ENCODE data around the gene NUTF2.
"Not testable (repeated sequence)": the region's sequence is repeated elsewhere in the genome, so short reads cannot be mapped to it uniquely, and the experiment has no call there.

The NUTF2 gene

DNA sequence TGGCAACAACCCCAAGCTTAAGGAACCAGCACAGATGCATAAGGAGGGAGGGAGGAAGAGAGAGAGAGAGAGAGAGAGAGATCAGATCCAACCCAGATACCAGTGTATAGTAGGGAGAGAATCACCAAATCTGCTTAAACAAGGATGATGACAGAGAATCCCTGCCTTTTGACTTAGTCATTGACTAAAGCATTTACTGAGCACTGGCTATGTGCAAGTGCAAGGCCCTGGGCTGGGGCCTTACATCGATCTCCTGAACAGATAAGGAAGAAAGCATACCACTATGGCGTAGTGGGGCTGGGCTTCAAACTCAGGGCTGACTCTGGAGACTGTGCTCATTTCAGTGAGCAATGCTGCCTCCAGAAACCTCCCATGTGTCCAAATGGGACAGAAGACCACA is 24.2 kb upstream of the NUTF2 start:
- Mint-ChIP-seq H3K4me3 (no peak overlapping the region), H3K4me1 (no peaks in the 10 kb centered on the region), H3K36me3 (peaks cover 8 to 16% of the 10 kb centered on the region in 2 donors), H3K27ac (no peak overlapping the region), H3K9me3 (no peaks in the 10 kb centered on the region), H3K27me3 (no peaks in the 10 kb centered on the region)
- DNase-seq (no peak), ATAC-seq (replicated peaks) (no peak)

DNA sequence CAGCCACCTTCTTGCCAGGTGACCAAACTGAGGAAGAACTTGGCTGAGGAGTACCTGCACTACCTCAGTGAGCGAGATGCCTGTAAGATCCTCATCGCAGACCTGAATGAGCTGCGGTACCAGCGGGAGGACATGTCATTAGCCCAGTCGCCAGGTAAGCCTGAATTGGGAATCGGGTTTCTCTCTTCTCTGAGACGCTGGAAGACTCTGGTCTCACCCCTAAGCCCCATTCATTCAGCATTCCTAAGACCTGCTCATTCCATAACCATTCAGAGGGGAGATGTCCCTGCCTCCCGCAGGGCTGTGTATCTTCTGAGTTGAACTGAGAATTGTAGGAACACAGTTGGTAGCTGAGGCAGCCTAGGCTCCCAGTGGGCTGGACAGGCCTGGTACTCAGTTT is 21.6 kb upstream of the NUTF2 start:
- Mint-ChIP-seq H3K9me3 (no peaks in the 10 kb centered on the region), H3K4me3 (no peak overlapping the region), H3K27me3 (no peaks in the 10 kb centered on the region), H3K4me1 (peaks cover 0 to 2% of the 10 kb centered on the region in 2 donors), H3K36me3 (peaks cover 11 to 26% of the 10 kb centered on the region in 2 donors), H3K27ac (no peak overlapping the region)
- no peak for ATAC-seq (replicated peaks)
- DNase-seq: no peak

GRCh38 chr16:67825906-67826305 is 20.8 kb upstream of the NUTF2 start:
- no peak overlapping the region for H3K27ac Mint-ChIP-seq
- H3K4me1 Mint-ChIP-seq: peaks cover 0 to 2% of the 10 kb centered on the region in 2 donors
- no peaks in the 10 kb centered on the region for H3K27me3 Mint-ChIP-seq
- peaks cover 14 to 30% of the 10 kb centered on the region in 2 donors for H3K36me3 Mint-ChIP-seq
- H3K9me3 Mint-ChIP-seq: no peaks in the 10 kb centered on the region
- no peak for ATAC-seq (replicated peaks)
- H3K4me3 Mint-ChIP-seq: no peak overlapping the region
- DNase-seq: no peak

DNA sequence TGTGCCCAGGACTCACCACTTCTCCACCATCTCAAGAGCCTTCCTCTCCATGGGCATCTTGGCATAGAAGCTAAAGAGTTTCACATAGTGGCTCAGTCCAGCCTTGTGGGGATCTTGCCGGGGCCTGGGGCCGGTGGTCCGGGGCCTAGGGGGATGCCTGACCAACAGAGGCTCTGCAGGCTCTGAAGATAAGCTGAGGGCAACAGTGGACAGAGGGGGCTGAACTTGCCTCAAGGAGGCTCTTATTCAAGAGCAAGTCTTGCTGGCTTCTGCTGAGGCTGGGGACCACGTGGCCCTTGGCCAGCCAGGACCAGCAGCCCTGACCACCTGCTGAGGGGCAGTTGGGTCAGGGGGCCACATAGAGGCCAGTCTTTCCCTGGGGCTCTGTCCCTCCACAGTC is 18.1 kb upstream of the NUTF2 start:
- H3K9me3 Mint-ChIP-seq: no peaks in the 10 kb centered on the region
- H3K36me3 Mint-ChIP-seq: peaks cover 23 to 37% of the 10 kb centered on the region in 2 donors
- ATAC-seq (replicated peaks) (no peak), DNase-seq (no peak)
- H3K27me3 Mint-ChIP-seq: no peaks in the 10 kb centered on the region
- H3K4me1 Mint-ChIP-seq: peaks cover 11 to 14% of the 10 kb centered on the region in 2 donors
- H3K4me3 Mint-ChIP-seq: no peak overlapping the region
- no peak overlapping the region for H3K27ac Mint-ChIP-seq

DNA sequence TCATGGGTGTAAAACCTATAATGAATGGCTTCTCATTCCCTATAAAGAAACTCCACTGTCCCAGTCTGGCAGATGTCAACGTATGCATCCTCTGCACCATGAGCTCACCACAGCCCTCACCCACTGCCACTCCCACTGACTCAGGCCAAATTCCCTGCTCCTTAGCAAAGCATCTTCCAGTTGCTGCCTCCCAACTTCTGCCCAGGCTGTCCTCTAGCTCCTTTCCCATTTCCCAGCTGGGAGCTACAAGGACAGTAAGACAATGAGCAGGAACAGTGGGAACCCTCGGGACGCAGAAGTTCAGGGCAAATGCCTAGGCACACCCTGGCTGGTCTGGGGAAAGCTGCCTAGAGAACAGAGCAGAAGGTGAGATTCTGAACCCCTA is 13.7 kb upstream of the NUTF2 start:
- H3K27me3 Mint-ChIP-seq: no peaks in the 10 kb centered on the region
- H3K27ac Mint-ChIP-seq: peak overlapping the region; percentile 98
- no peak for ATAC-seq (replicated peaks)
- peaks cover 15 to 21% of the 10 kb centered on the region in 2 donors for H3K36me3 Mint-ChIP-seq
- H3K9me3 Mint-ChIP-seq: no peaks in the 10 kb centered on the region
- DNase-seq: no peak
- peak overlapping the region; percentile 91 to 98 for H3K4me3 Mint-ChIP-seq
- H3K4me1 Mint-ChIP-seq: peaks cover 12 to 16% of the 10 kb centered on the region in 2 donors

GRCh38 chr16:67833415-67834241 is 13.1 kb upstream of the NUTF2 start:
- ATAC-seq (replicated peaks) (peak; percentile 100), DNase-seq (peak; percentile 92)
- Mint-ChIP-seq H3K27me3 (no peaks in the 10 kb centered on the region), H3K9me3 (no peaks in the 10 kb centered on the region), H3K4me1 (peaks cover 12 to 16% of the 10 kb centered on the region in 2 donors), H3K36me3 (peaks cover 14 to 17% of the 10 kb centered on the region in 2 donors), H3K4me3 (peak overlapping the region; percentile 91 to 98), H3K27ac (peak overlapping the region; percentile 98)

DNA sequence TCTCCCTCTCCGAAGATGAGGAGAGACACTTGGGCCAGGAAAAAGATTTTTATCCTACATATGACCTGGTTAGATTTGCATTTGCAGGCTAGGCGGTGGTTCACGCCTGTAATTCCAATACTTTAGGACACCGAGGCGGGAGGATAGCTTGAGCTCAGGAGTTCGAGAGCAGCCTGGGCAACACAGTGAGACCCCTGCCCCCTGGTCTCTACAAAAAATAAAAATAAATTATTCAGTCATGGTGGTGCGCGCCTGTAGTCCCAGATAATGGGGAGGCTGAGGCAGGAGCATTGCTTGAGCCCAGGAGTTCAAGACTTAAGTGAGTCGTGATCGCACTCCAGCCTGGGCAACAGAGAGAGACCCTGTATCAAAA is 12.5 kb upstream of the NUTF2 start:
- no peak for ATAC-seq (replicated peaks)
- no peaks in the 10 kb centered on the region for H3K27me3 Mint-ChIP-seq
- peaks cover 14 to 17% of the 10 kb centered on the region in 2 donors for H3K36me3 Mint-ChIP-seq
- peaks cover 12 to 16% of the 10 kb centered on the region in 2 donors for H3K4me1 Mint-ChIP-seq
- DNase-seq: no peak
- peak overlapping the region; percentile 91 to 98 for H3K4me3 Mint-ChIP-seq
- no peak overlapping the region for H3K27ac Mint-ChIP-seq
- no peaks in the 10 kb centered on the region for H3K9me3 Mint-ChIP-seq

DNA sequence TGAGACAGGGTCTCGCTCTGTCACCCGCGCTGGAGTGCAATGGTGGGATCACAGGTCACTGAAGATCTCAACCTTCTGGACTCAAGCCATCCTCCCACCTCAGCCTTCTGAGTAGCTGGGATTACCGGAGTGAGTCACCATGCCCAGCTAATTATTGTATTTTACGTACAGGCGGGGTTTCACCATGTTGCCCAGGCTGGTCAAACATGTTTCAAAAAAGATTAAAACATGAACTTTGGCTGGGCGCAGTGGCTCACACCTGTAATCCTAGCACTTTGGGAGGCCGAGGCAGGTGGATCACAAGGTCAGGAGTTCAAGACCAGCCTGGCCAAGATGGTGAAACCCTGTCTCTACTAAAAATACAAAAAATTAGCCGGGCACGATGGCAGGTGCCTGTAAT is 9.5 kb upstream of the NUTF2 start:
- not testable (repeated sequence) for H3K27ac Mint-ChIP-seq; H3K9me3 Mint-ChIP-seq; DNase-seq; H3K27me3 Mint-ChIP-seq; H3K36me3 Mint-ChIP-seq; ATAC-seq (replicated peaks); H3K4me3 Mint-ChIP-seq
- peaks cover 11 to 22% of the 10 kb centered on the region in 2 donors for H3K4me1 Mint-ChIP-seq

DNA sequence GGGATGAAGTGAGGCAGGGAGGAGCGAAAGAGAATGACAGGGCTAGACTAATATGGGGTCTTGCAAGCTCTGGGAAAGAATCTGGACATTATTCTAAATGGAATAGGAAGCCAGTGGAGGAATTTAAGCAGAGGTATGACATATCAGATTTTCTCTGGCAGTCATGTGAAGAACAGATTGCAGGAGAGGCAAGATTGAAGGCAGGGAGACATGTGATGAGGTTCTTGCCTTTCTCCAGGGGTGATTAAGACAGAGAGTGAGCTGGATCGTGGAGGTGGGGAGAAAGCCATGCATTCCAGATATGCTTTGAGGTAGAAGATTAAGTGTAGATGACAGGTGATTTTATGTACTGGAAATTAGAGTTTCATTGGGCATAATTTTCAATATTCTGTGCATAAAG is 8.9 kb upstream of the NUTF2 start:
- Mint-ChIP-seq H3K4me1 (peaks cover 11 to 18% of the 10 kb centered on the region in 2 donors), H3K27me3 (no peaks in the 10 kb centered on the region), H3K36me3 (no peaks in the 10 kb centered on the region), H3K9me3 (no peaks in the 10 kb centered on the region), H3K4me3 (no peak overlapping the region), H3K27ac (peak overlapping the region; percentile 47)
- DNase-seq: no peak
- ATAC-seq (replicated peaks): no peak

GRCh38 chr16:67841198-67841815 is 5.4 kb upstream of the NUTF2 start:
- Mint-ChIP-seq H3K36me3 (peaks cover 0 to 5% of the 10 kb centered on the region in 2 donors), H3K27me3 (no peaks in the 10 kb centered on the region), H3K4me1 (peaks cover 31 to 35% of the 10 kb centered on the region in 2 donors), H3K9me3 (no peaks in the 10 kb centered on the region), H3K27ac (peak overlapping the region; percentile 98), H3K4me3 (peak overlapping the region; percentile 48 to 95)
- ATAC-seq (replicated peaks): no peak
- DNase-seq: no peak

- Mint-ChIP-seq H3K27ac (peak within 1 kb of the TSS; percentile 98), H3K9me3 (no peaks in the 10 kb centered on the region), H3K36me3 (peaks cover 0 to 5% of the 10 kb centered on the region in 2 donors), H3K4me3 (peak within 1 kb of the TSS; percentile 95 to 97), H3K27me3 (no peaks in the 10 kb centered on the region), H3K4me1 (peaks cover 31 to 36% of the 10 kb centered on the region in 2 donors)
- DNase-seq (peak; percentile 92), ATAC-seq (replicated peaks) (peak; percentile 62 to 66)
Observed at GRCh38 chr16:67841816-67842508, 4.8 kb upstream of the NUTF2 start, which contains the start of gene THAP11. Gene THAP11 (plus strand): TSS chr16:67842320. CDS start chr16:67842555, 235 bp downstream.

- DNase-seq: peak; percentile 50
- no peaks in the 10 kb centered on the region for H3K27me3 Mint-ChIP-seq
- no peaks in the 10 kb centered on the region for H3K9me3 Mint-ChIP-seq
- peak overlapping the region; percentile 96 for H3K27ac Mint-ChIP-seq
- H3K36me3 Mint-ChIP-seq: peaks cover 0 to 5% of the 10 kb centered on the region in 2 donors
- H3K4me1 Mint-ChIP-seq: peaks cover 32 to 40% of the 10 kb centered on the region in 2 donors
- H3K4me3 Mint-ChIP-seq: peak overlapping the region; percentile 95 to 97
- ATAC-seq (replicated peaks): peak; percentile 38 to 47
Observed at GRCh38 chr16:67842509-67843342, 4.0 kb upstream of the NUTF2 start.

- no peaks in the 10 kb centered on the region for H3K9me3 Mint-ChIP-seq
- no peak for DNase-seq
- peak overlapping the region; percentile 96 for H3K27ac Mint-ChIP-seq
- peaks cover 32 to 47% of the 10 kb centered on the region in 2 donors for H3K4me1 Mint-ChIP-seq
- H3K36me3 Mint-ChIP-seq: peaks cover 0 to 5% of the 10 kb centered on the region in 2 donors
- peak overlapping the region; percentile 95 to 97 for H3K4me3 Mint-ChIP-seq
- H3K27me3 Mint-ChIP-seq: no peaks in the 10 kb centered on the region
- ATAC-seq (replicated peaks): no peak
Observed at GRCh38 chr16:67843343-67843765, 3.4 kb upstream of the NUTF2 start.
